ENCODE measurements around the gene PPY.

Gene PPY

DNA sequence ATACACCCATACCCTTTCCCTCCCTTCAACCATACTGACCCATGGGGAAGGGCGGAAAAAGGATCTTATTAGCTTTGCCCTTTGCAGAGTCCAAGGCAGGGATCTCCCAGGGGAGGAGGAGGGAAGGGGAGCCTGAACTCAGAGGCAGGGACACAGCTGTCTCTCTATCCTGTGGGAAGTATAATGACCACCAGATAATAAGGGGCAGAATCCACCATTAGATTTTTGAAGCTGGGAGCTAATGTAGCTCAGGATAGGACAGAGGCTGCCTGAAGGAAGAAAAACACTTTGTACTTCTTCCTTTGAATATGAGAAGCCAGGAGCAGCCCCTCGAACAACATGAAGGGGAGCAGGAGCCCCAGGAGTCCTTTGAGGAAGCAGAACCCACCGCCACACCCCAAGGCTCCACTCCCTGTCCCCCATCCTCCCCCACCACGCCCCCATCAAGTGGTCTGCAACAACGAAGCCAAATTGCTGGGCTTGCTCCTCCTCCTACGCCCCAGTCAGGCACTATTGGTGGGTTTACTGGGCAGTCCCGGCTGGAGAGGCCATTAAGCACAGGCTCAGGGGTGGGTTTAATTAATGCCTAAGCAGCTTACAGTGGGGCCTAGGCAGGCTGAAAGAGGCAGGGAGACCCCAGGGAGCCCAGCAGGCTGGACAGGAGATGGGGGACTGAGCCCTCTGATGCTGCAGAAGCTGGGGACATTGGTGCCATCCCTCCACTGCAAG is 40.3 kb downstream of the PPY start:
- Histone ChIP-seq H3K36me3 (replicated peaks; ENCODE audit: insufficient read depth, low read length) (no peaks in the 10 kb centered on the region), H3K27ac (ENCODE audit: low read length) (no peak overlapping the region), H3K4me3 (ENCODE audit: low read length) (no peak overlapping the region)

DNA sequence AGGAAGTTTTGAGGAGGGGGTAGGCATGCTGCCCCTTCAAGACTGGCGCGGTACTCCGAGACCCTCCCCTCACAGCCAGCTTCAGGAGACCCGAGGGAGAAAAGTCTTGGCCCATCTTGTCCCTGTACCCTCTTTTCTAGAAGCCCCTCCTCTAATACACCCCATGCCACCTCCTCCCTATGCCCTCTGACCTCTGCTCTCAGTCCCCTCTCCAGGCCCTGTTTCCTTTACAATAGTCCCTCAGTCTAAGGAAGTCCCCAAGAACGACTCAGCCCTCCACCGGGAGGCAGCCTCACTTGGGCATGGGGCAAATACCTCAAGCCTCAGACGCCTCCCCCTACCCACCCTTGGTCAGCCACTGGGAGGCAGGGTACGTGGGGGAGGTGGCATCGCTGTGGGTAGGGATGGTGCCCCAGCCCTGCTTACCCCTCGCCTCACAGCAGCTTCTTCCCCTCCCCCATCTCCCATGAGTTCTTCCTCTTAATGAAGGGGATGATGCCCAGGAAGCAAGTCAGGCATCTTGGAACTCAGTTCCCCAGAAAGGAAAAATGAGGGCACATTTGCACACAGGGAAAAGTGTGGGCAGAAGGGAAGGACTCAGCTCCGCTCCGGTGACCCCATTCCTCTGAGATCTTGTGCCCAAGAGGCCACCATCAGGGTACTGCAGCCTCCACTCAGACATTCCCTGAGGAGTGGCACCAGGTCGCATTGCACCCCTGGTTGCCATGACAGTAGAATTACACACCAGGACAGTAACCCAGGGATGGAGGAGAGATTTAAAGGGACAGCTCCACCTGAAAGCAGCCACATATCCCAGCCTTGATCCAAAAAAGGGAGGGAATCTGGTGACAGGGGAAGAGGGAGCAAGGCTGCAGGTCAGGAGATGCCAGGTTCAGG is 41.2 kb downstream of the PPY start:
- Histone ChIP-seq H3K9ac (ENCODE audit: low read length) (peak overlapping the region; percentile 42; the same call in 1 of the 2 replicates), H2AFZ (ENCODE audit: low read length) (peak overlapping the region; percentile 93), H3K9me2 (replicated peaks; ENCODE audit: insufficient read depth, low read length) (no peaks in the 10 kb centered on the region), H3K9me3 (replicated peaks; ENCODE audit: insufficient read depth, low read length) (no peaks in the 10 kb centered on the region), H4K20me1 (ENCODE audit: insufficient read depth, low read length) (no peaks in the 10 kb centered on the region), H3K4me2 (ENCODE audit: low read depth, low read length) (peak overlapping the region; percentile 95), H3K79me2 (ENCODE audit: low read length) (no peaks in the 10 kb centered on the region), H3F3A (ENCODE audit: insufficient read depth, low read length) (no peaks in the 10 kb centered on the region), H3K4me3 (ENCODE audit: low read length) (peak overlapping the region; percentile 69), H3K4me1 (ENCODE audit: low read length) (peaks cover 3% of the 10 kb centered on the region; the same call in 1 of the 2 replicates), H3K36me3 (replicated peaks; ENCODE audit: insufficient read depth, low read length) (no peaks in the 10 kb centered on the region), H3K27me3 (replicated peaks; ENCODE audit: insufficient read depth, low read length) (peaks cover 4% of the 10 kb centered on the region; the same call in 1 of the 2 replicates), H3K27ac (ENCODE audit: low read length) (no peak overlapping the region)
- no peak for DNase-seq
- no peak for TF ChIP-seq EZH2 (optimal IDR thresholded peaks at IDR 0.05; ENCODE audit: low read depth, low read length)
- TF ChIP-seq, protein P1, sequence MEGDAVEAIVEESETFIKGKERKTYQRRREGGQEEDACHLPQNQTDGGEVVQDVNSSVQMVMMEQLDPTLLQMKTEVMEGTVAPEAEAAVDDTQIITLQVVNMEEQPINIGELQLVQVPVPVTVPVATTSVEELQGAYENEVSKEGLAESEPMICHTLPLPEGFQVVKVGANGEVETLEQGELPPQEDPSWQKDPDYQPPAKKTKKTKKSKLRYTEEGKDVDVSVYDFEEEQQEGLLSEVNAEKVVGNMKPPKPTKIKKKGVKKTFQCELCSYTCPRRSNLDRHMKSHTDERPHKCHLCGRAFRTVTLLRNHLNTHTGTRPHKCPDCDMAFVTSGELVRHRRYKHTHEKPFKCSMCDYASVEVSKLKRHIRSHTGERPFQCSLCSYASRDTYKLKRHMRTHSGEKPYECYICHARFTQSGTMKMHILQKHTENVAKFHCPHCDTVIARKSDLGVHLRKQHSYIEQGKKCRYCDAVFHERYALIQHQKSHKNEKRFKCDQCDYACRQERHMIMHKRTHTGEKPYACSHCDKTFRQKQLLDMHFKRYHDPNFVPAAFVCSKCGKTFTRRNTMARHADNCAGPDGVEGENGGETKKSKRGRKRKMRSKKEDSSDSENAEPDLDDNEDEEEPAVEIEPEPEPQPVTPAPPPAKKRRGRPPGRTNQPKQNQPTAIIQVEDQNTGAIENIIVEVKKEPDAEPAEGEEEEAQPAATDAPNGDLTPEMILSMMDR (IDR thresholded peaks at IDR 0.05; ENCODE audit: low read length) = no peak
- TF ChIP-seq EZH2phosphoT487 (IDR thresholded peaks at IDR 0.05; ENCODE audit: low read length) = no peak

More for the DNA sequence above, 40.3 kb downstream of the PPY start:
- H4K20me1 ChIP-seq (ENCODE audit: insufficient read depth, low read length) = no peaks in the 10 kb centered on the region
- no peak overlapping the region for H3K9ac ChIP-seq (ENCODE audit: low read length)
- no peak for TF ChIP-seq EZH2 (optimal IDR thresholded peaks at IDR 0.05; ENCODE audit: low read depth, low read length)
- TF ChIP-seq EZH2phosphoT487 (IDR thresholded peaks at IDR 0.05; ENCODE audit: low read length) = no peak
- TF ChIP-seq, protein P1 (IDR thresholded peaks at IDR 0.05; ENCODE audit: low read length) = no peak
- H3K9me3 ChIP-seq (replicated peaks; ENCODE audit: insufficient read depth, low read length) = no peaks in the 10 kb centered on the region
- peaks cover 3% of the 10 kb centered on the region; the same call in 1 of the 2 replicates for H3K4me1 ChIP-seq (ENCODE audit: low read length)
- H3K4me2 ChIP-seq (ENCODE audit: low read depth, low read length) = no peak overlapping the region
- H2AFZ ChIP-seq (ENCODE audit: low read length) = no peak overlapping the region
- H3K9me2 ChIP-seq (replicated peaks; ENCODE audit: insufficient read depth, low read length) = no peaks in the 10 kb centered on the region
- DNase-seq = no peak
- H3K27me3 ChIP-seq (replicated peaks; ENCODE audit: insufficient read depth, low read length) = peaks cover 11% of the 10 kb centered on the region
- no peaks in the 10 kb centered on the region for H3K79me2 ChIP-seq (ENCODE audit: low read length)
- no peaks in the 10 kb centered on the region for H3F3A ChIP-seq (ENCODE audit: insufficient read depth, low read length)

DNA sequence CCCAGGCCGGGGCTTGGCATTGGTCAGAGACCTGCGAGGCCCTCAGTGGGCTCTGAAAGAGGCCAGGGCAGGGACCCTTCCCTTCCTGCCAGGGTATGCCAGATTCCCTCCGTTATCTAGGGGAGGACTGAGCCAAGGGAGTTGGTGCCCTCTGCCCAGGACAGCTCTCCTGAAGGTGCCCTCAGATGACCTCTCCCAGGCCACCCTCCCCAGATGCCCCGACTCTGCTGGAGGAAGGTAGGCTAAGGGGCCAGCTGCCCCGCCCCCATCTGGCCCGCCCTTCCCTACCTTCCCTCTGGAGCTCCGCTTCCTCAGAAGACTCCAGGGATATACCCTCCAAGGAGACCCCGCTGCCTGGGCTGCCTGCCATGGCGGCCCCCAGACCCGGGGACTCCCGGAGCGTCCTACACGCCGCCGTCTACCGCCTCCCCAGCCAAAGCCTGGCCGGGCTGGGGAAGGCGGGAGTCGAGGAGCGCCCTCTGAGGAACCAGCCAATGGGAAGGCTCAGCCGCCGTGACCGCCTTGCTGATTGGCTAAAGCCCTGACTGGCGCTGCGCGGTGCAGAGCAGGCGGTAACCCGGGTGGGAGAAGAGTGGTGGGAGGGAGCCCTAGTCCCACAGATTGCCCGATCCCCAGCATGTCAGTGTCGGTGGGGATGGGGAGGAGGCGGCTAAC is 42.0 kb downstream of the PPY start:
- peak overlapping the region; percentile 42; the same call in 1 of the 2 replicates for H3K9ac ChIP-seq (ENCODE audit: low read length)
- H3F3A ChIP-seq (ENCODE audit: insufficient read depth, low read length) = no peaks in the 10 kb centered on the region
- H3K9me3 ChIP-seq (replicated peaks; ENCODE audit: insufficient read depth, low read length) = no peaks in the 10 kb centered on the region
- TF ChIP-seq EZH2 (optimal IDR thresholded peaks at IDR 0.05; ENCODE audit: low read depth, low read length) (no peak), EZH2phosphoT487 (IDR thresholded peaks at IDR 0.05; ENCODE audit: low read length) (no peak)
- TF ChIP-seq, protein P1 (IDR thresholded peaks at IDR 0.05; ENCODE audit: low read length) = no peak
- H3K36me3 ChIP-seq (replicated peaks; ENCODE audit: insufficient read depth, low read length) = no peaks in the 10 kb centered on the region
- H3K4me1 ChIP-seq (ENCODE audit: low read length) = peaks cover 3% of the 10 kb centered on the region; the same call in 1 of the 2 replicates
- peak overlapping the region; percentile 69 for H3K4me3 ChIP-seq (ENCODE audit: low read length)
- DNase-seq = peak; percentile 80
- H4K20me1 ChIP-seq (ENCODE audit: insufficient read depth, low read length) = no peaks in the 10 kb centered on the region
- H2AFZ ChIP-seq (ENCODE audit: low read length) = peak overlapping the region; percentile 93
- no peaks in the 10 kb centered on the region for H3K9me2 ChIP-seq (replicated peaks; ENCODE audit: insufficient read depth, low read length)
- H3K27me3 ChIP-seq (replicated peaks; ENCODE audit: insufficient read depth, low read length) = no peaks in the 10 kb centered on the region; the same call in 1 of the 2 replicates
- no peak overlapping the region for H3K27ac ChIP-seq (ENCODE audit: low read length)
- peak overlapping the region; percentile 95 for H3K4me2 ChIP-seq (ENCODE audit: low read depth, low read length)
- no peaks in the 10 kb centered on the region for H3K79me2 ChIP-seq (ENCODE audit: low read length)

Data from MM.1S (cell line).